Smooth muscle cell (in vitro differentiated cells): ENCODE results near the gene GLYR1. TPM values are rescaled to one million over a fixed set of nuclear protein-coding genes. Genes with fewer than 3 reads are reported as not detected.

Source experiments
- DNase-seq: peaks from one replicate; lab custom pipeline; 2025; ENCODE audit not compliant: unreplicated experiment; lab: John Stamatoyannopoulos, UW
- H2AFZ ChIP-seq: fragments of 200-600 bp; sonication (generic); 2 replicates; pipeline ENCODE4 v1.6.0; 2016; ENCODE audit warnings: antibody characterized with exemption, low read depth, mild to moderate bottlenecking
- H3F3A ChIP-seq: fragments of 200-600 bp; sonication (generic); 2 replicates; pipeline ENCODE4 v1.6.0; 2017; ENCODE audit warnings: antibody characterized with exemption, low read depth
- H3K27ac ChIP-seq: fragments of 200-600 bp; sonication (generic); 2 replicates; pipeline ENCODE4 v1.5.1; 2016; ENCODE audit warnings: low read depth, mild to moderate bottlenecking
- H3K27me3 ChIP-seq: fragments of 200-600 bp; sonication (generic); 2 replicates; pipeline ENCODE4 v1.6.1; 2016; ENCODE audit warnings: low read depth, mild to moderate bottlenecking
- H3K36me3 ChIP-seq: fragments of 200-600 bp; sonication (generic); 2 replicates; pipeline ENCODE4 v1.5.1; 2016; ENCODE audit warnings: low read depth
- H3K4me1 ChIP-seq: fragments of 200-600 bp; sonication (generic); 2 replicates; pipeline ENCODE4 v1.5.1; 2016; ENCODE audit warnings: low read depth
- H3K4me2 ChIP-seq: fragments of 200-600 bp; sonication (generic); 2 replicates; pipeline ENCODE4 v1.6.0; 2016; ENCODE audit warnings: mild to moderate bottlenecking
- H3K4me3 ChIP-seq: fragments of 200-600 bp; sonication (generic); 2 replicates; pipeline ENCODE4 v1.5.1; 2016; ENCODE audit warnings: mild to moderate bottlenecking
- H3K79me2 ChIP-seq: fragments of 200-600 bp; sonication (generic); 2 replicates; pipeline ENCODE4 v1.6.0; 2016; ENCODE audit warnings: low read depth, mild to moderate bottlenecking
- H3K9ac ChIP-seq: fragments of 200-600 bp; sonication (generic); 2 replicates; pipeline ENCODE4 v1.6.0; 2016; ENCODE audit warnings: low read depth
- H3K9me3 ChIP-seq: fragments of 200-600 bp; sonication (generic); replicated peaks from 2 replicates; pipeline ENCODE4 v1.5.1; 2016; ENCODE audit warnings: low read depth
- H4K20me1 ChIP-seq: fragments of 200-600 bp; sonication (generic); 2 replicates; pipeline ENCODE4 v1.6.0; 2016; ENCODE audit warnings: low read depth
- CTCF ChIP-seq: fragments of 200-600 bp; sonication (generic); IDR thresholded peaks from 2 replicates; pipeline ENCODE4 v1.5.1; 2017; ENCODE audit warnings: borderline replicate concordance, mild to moderate bottlenecking, antibody characterized with exemption; ENCODE audit not compliant: insufficient read depth, poor library complexity, severe bottlenecking
- WGBS: methylation state at CpG from one replicate; pipeline ENCODE4 v1.1.7; 2016; ENCODE audit warnings: low lambda C conversion rate; 5-methylcytosine and 5-hydroxymethylcytosine counted together
- polyA plus RNA-seq: library from polyadenylated mRNA; unstranded; fragments of >200 nt; fragmentation: Nextera tagmentation; extraction: Ambion mirVana; gene quantifications from 2 replicates; pipeline ENCODE4 v1.2.1, GENCODE V29; 2016
- total RNA-seq: library from RNA; depleted of rRNA; stranded (reverse); fragments of >200 nt; gene quantifications from 2 replicates; pipeline ENCODE4 v1.2.3, GENCODE V29; 2014

The GLYR1 gene
- total and polyA plus RNA-seq, 2 experiments from 2014 or later = 26.4 to 28.9 TPM

DNA sequence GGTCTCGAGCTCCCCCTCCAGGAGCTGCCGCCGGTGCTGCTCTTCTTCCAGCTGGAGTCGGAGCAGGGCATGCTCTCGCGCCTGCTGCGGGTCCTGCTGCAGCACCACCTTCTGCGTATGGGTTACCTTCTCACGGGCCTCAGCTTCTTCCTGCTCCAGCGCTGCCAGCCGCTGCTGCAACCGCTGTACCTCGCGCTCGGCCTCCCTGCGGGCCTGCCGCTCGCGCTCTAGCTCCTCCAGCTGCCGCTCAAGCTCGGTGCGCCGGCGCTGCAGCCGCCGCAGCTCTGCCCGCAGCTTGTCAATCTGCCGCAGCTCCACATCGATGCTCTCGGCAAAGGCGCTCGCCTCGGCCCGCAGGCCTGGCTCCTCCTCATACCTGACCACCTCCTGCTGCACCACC, 37.1 kb upstream of the GLYR1 start:
- Histone ChIP-seq H3K9me3 (no peaks in the 10 kb centered on the region), H3K9ac (no peak overlapping the region), H3K4me3 (no peak overlapping the region), H3F3A (no peaks in the 10 kb centered on the region), H2AFZ (no peak overlapping the region), H3K4me1 (no peaks in the 10 kb centered on the region), H3K36me3 (no peaks in the 10 kb centered on the region), H4K20me1 (peaks cover 19% of the 10 kb centered on the region), H3K79me2 (no peaks in the 10 kb centered on the region), H3K27me3 (no peaks in the 10 kb centered on the region), H3K27ac (no peak overlapping the region), H3K4me2 (no peak overlapping the region)
- 96% methylated on average over 34 of the region's 34 CpGs for WGBS
- no peak for DNase-seq
- no peak for TF ChIP-seq CTCF

- Histone ChIP-seq H3K36me3 (no peaks in the 10 kb centered on the region), H3F3A (no peaks in the 10 kb centered on the region), H3K9ac (no peak overlapping the region), H3K4me1 (no peaks in the 10 kb centered on the region), H2AFZ (no peak overlapping the region), H3K4me2 (no peak overlapping the region), H3K27ac (no peak overlapping the region), H3K4me3 (no peak overlapping the region), H3K27me3 (no peaks in the 10 kb centered on the region), H3K79me2 (no peaks in the 10 kb centered on the region), H3K9me3 (no peaks in the 10 kb centered on the region), H4K20me1 (peaks cover 19% of the 10 kb centered on the region)
- DNase-seq = no peak
- WGBS = 95% methylated on average over 25 of the region's 25 CpGs
- no peak for TF ChIP-seq CTCF
Observed at GRCh38 chr16:4883501-4883900, 36.4 kb upstream of the GLYR1 start.

DNA sequence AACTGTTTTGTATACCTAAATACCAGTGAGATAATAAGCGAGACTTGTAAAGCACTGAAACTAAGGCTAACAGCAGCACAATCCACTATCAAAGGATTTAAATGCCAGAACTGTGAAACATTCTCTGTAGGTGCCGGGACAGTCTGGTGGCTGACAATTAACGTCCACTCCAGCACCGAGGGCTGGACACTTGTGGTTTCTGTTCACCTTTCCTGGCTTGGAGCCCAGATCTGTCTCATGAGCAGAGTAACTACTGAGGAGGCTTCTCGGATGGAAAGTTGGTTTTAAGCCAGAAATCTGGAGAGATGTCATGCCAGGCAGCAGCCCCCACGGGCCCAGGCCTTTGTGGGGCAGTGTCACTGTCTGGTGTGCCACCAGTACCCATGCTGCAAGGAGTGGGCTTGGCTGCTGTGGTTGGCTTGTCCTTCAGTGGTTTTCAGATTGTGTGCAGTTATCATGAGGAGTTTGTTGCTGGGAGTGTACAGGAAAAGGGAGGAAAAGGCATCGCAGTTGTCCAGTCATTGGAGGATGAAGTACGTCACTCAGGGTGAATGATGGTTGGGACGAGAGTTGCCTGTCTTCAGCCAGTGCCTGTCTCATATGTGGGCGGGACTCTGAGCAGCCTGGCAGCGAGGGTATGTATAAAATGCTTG, 35.7 kb upstream of the GLYR1 start:
- Histone ChIP-seq H3K27ac (no peak overlapping the region), H4K20me1 (peaks cover 19% of the 10 kb centered on the region), H3F3A (no peaks in the 10 kb centered on the region), H3K27me3 (no peaks in the 10 kb centered on the region), H3K9ac (no peak overlapping the region), H3K4me3 (no peak overlapping the region), H3K9me3 (no peaks in the 10 kb centered on the region), H3K36me3 (no peaks in the 10 kb centered on the region), H3K4me2 (no peak overlapping the region), H3K79me2 (no peaks in the 10 kb centered on the region), H2AFZ (no peak overlapping the region), H3K4me1 (no peaks in the 10 kb centered on the region)
- no peak for TF ChIP-seq CTCF
- 84% methylated on average over 11 of the region's 11 CpGs for WGBS
- DNase-seq = no peak

DNA sequence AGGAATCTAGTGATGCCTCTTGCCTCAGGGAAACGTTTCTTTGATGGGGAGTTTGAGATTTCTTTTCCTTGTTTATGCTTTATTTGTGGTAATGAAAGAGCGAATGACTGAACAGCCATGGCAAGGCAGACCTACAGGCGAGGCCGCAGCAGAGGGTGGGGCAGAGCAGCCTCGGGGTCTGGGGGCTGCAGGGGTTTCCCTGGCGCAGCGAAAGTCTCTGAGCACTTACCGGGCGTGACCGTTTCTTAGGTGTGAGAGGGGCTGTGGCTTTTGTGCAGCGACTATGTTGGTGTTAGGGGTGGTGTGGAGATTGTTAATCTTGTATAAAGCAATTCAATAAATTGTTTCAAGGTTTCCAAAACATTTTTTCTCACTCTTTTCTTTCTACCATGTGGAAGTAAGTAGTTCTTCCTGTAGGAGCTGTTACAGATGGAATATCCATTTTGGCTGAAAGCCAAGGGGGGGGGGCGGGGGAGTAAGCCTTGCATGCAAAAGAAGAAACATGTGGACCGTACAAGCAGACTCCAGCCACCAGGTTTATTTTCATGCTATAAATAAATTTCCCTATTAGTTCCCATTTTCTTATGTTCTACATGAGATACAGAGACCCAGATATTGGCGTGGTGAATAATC, 35.0 kb upstream of the GLYR1 start:
- H4K20me1 ChIP-seq = peaks cover 19% of the 10 kb centered on the region
- no peaks in the 10 kb centered on the region for H3K9me3 ChIP-seq
- no peak for TF ChIP-seq CTCF
- H3K36me3 ChIP-seq = no peaks in the 10 kb centered on the region
- H3K27ac ChIP-seq = no peak overlapping the region
- no peak overlapping the region for H2AFZ ChIP-seq
- no peak overlapping the region for H3K4me2 ChIP-seq
- 89% methylated on average over 14 of the region's 14 CpGs for WGBS
- DNase-seq = no peak
- no peak overlapping the region for H3K9ac ChIP-seq
- H3K79me2 ChIP-seq = no peaks in the 10 kb centered on the region
- H3K27me3 ChIP-seq = no peaks in the 10 kb centered on the region
- H3K4me1 ChIP-seq = no peaks in the 10 kb centered on the region
- H3F3A ChIP-seq = no peaks in the 10 kb centered on the region
- no peak overlapping the region for H3K4me3 ChIP-seq
